ENCODE measurements around the gene KLK8. TPM values are rescaled to one million over a fixed set of nuclear protein-coding genes. Genes with fewer than 3 reads are reported as not detected.

KLK8 gene
- total RNA-seq, 1 experiment from 2014 or later = 2.7 TPM

DNA sequence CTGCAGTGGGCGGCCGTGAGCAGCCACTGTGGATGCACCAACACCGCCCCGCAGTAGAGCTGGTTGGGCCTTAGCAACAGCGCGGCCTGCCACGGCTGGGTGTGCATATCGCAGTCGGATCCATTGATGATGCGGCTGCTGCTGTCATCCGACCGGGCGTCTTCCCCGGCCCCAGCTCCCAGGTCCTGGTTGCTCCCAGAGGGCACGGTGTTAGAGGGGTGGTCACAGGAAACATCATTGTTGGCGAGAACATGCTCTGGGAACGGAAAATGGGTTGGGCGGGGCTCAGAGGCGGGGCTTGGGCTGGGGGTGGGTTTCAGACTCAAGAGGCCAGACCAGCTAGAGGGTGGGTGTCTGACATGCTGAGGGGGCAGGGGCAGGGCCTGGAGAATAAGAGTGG is 51.5 kb downstream of the KLK8 start:
- Mint-ChIP-seq H3K27ac (no peak overlapping the region), H3K9me3 (peaks cover 0 to 2% of the 10 kb centered on the region in 2 experiments; a peak in 2 of 5 replicates)

More for the DNA sequence above, 51.5 kb downstream of the KLK8 start:
- H3K27me3 ChIP-seq (ENCODE audit: insufficient read depth, low read length) = no peaks in the 10 kb centered on the region
- no peaks in the 10 kb centered on the region for H3K9me3 ChIP-seq (ENCODE audit: control insufficient read depth, low read depth, low read length)
- no peaks in the 10 kb centered on the region for H3K79me2 ChIP-seq (ENCODE audit: insufficient read depth, low read length)
- H2BK20ac ChIP-seq (ENCODE audit: low read depth, low read length, poor library complexity, severe bottlenecking) = no peak overlapping the region
- H2BK5ac ChIP-seq (ENCODE audit: insufficient read length, low read length) = no peak overlapping the region
- H2BK120ac ChIP-seq (ENCODE audit: low read depth, low read length, poor library complexity, severe bottlenecking) = no peak overlapping the region
- H3K27ac ChIP-seq (ENCODE audit: insufficient read length, low read depth, low read length) = no peak overlapping the region
- TF ChIP-seq, protein P1, sequence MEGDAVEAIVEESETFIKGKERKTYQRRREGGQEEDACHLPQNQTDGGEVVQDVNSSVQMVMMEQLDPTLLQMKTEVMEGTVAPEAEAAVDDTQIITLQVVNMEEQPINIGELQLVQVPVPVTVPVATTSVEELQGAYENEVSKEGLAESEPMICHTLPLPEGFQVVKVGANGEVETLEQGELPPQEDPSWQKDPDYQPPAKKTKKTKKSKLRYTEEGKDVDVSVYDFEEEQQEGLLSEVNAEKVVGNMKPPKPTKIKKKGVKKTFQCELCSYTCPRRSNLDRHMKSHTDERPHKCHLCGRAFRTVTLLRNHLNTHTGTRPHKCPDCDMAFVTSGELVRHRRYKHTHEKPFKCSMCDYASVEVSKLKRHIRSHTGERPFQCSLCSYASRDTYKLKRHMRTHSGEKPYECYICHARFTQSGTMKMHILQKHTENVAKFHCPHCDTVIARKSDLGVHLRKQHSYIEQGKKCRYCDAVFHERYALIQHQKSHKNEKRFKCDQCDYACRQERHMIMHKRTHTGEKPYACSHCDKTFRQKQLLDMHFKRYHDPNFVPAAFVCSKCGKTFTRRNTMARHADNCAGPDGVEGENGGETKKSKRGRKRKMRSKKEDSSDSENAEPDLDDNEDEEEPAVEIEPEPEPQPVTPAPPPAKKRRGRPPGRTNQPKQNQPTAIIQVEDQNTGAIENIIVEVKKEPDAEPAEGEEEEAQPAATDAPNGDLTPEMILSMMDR (conservative IDR thresholded peaks at IDR 0.05) = no peak
- H3K79me1 ChIP-seq (ENCODE audit: insufficient read depth, low read depth, low read length, poor library complexity, severe bottlenecking) = no peaks in the 10 kb centered on the region
- peak; percentile 65 for DNase-seq
- H3K4me1 ChIP-seq (ENCODE audit: insufficient read depth, low read length) = peaks cover 3% of the 10 kb centered on the region; the same call in 1 of the 2 replicates
- H3K23ac ChIP-seq (ENCODE audit: insufficient read length, low read depth, low read length) = no peak overlapping the region
- no peak overlapping the region for H3K4ac ChIP-seq (ENCODE audit: low read depth, low read length)
- no peaks in the 10 kb centered on the region for H3K36me3 Mint-ChIP-seq (ENCODE audit: insufficient read depth in 1 of 3, low read depth in 3 of 3)
- no peak overlapping the region for H2AFZ ChIP-seq (ENCODE audit: low read length)
- no peak overlapping the region for H3T11ph ChIP-seq (ENCODE audit: low read length)
- peaks cover 5 to 21% of the 10 kb centered on the region in 2 experiments for H3K4me1 Mint-ChIP-seq
- H3K4me2 ChIP-seq (ENCODE audit: insufficient read depth, insufficient read length, low read length) = no peak overlapping the region
- H3K14ac ChIP-seq (ENCODE audit: insufficient read depth, low read length) = no peak overlapping the region
- H3K4me3 Mint-ChIP-seq = 0 out of 5 replicates have a peak overlapping the region, but pooled peaks of 1 of the 2 experiments have one; percentile 16
- no peaks in the 10 kb centered on the region for H4K20me1 ChIP-seq (ENCODE audit: control insufficient read depth, insufficient read depth, insufficient read length)
- H4K8ac ChIP-seq (replicated peaks; ENCODE audit: insufficient read length, low read depth, low read length) = no peak overlapping the region
- H4K5ac ChIP-seq (ENCODE audit: insufficient read length, low read depth, low read length) = no peak overlapping the region
- peaks cover 29% of the 10 kb centered on the region for H3K27me3 Mint-ChIP-seq (ENCODE audit: low read depth)
- no peak overlapping the region for H2AK5ac ChIP-seq (ENCODE audit: insufficient read length, low read length)
- H2BK15ac ChIP-seq (ENCODE audit: low read depth, low read length) = no peak overlapping the region
- no CpG with 5 or more reads among the region's 19 CpGs for WGBS (ENCODE audit: extremely low coverage, insufficient read length, low lambda C conversion rate)
- H4K91ac ChIP-seq (ENCODE audit: insufficient read length, low read depth, low read length) = no peak overlapping the region
- no peaks in the 10 kb centered on the region for H3K23me2 ChIP-seq (ENCODE audit: insufficient read length, low read depth, low read length, poor library complexity, severe bottlenecking)
- H3K9ac ChIP-seq (ENCODE audit: extremely low read depth, insufficient read length, low read length) = no peak overlapping the region
- no peak overlapping the region for H3K56ac ChIP-seq (ENCODE audit: insufficient read length, low read depth, low read length)
- no peak overlapping the region for H3K18ac ChIP-seq (ENCODE audit: insufficient read length, low read depth, low read length)
- no peak overlapping the region for H2BK12ac ChIP-seq (ENCODE audit: insufficient read length, low read depth, low read length)
